Osteocyte (in vitro differentiated cells): ENCODE results near the gene IRF8. TPM values are rescaled to one million over a fixed set of nuclear protein-coding genes. Genes with fewer than 3 reads are reported as not detected.

ENCODE experiments used
- DNase-seq: peaks from one replicate; pipeline ENCODE4 v3.0.0; 2021; ENCODE audit warnings: mixed read lengths; ENCODE audit not compliant: unreplicated experiment; ENCODE audit errors: extremely low spot score
- H3K27ac Mint-ChIP-seq: one replicate; pipeline ENCODE4 v1.8.0; 2021; ENCODE audit warnings: mild to moderate bottlenecking, mixed read lengths; ENCODE audit not compliant: unreplicated experiment
- H3K27me3 Mint-ChIP-seq: one replicate; pipeline ENCODE4 v1.8.0; 2021; ENCODE audit warnings: mixed read lengths; ENCODE audit not compliant: unreplicated experiment
- H3K36me3 Mint-ChIP-seq: one replicate; pipeline ENCODE4 v1.8.0; 2021; ENCODE audit warnings: mixed read lengths; ENCODE audit not compliant: unreplicated experiment
- H3K4me1 Mint-ChIP-seq: one replicate; pipeline ENCODE4 v1.8.0; 2021; ENCODE audit warnings: mixed read lengths; ENCODE audit not compliant: unreplicated experiment
- H3K4me3 Mint-ChIP-seq: one replicate; pipeline ENCODE4 v1.8.0; 2021; ENCODE audit warnings: mild to moderate bottlenecking, moderate library complexity, mixed read lengths; ENCODE audit not compliant: unreplicated experiment
- H3K9me3 Mint-ChIP-seq: one replicate; pipeline ENCODE4 v1.8.0; 2021; ENCODE audit warnings: mixed read lengths; ENCODE audit not compliant: unreplicated experiment
- CTCF ChIP-seq: fragments of 200-600 bp; sonication (generic); IDR thresholded peaks from 2 replicates; pipeline ENCODE4 v1.5.0; 2021; ENCODE audit warnings: antibody characterized with exemption, mild to moderate bottlenecking, moderate library complexity
- total RNA-seq: library from RNA; stranded (reverse); gene quantifications from 2 replicates; pipeline ENCODE4 v1.2.1, GENCODE V29; 2021

Gene IRF8
- total RNA-seq, 1 donor from 2014 or later = not detected

- Mint-ChIP-seq H3K36me3 (no peaks in the 10 kb centered on the region), H3K27ac (no peak overlapping the region), H3K4me1 (no peaks in the 10 kb centered on the region), H3K27me3 (peaks cover 7% of the 10 kb centered on the region), H3K4me3 (no peak overlapping the region), H3K9me3 (no peaks in the 10 kb centered on the region)
- DNase-seq = no peak
- no peak for TF ChIP-seq CTCF
Observed at GRCh38 chr16:85915125-85915845, 16.3 kb downstream of the IRF8 start.

GRCh38 chr16:85916141-85916890 lies 17.4 kb downstream of the IRF8 start:
- Mint-ChIP-seq H3K27ac (no peak overlapping the region), H3K36me3 (no peaks in the 10 kb centered on the region), H3K4me1 (no peaks in the 10 kb centered on the region), H3K9me3 (no peaks in the 10 kb centered on the region), H3K27me3 (peaks cover 14% of the 10 kb centered on the region), H3K4me3 (no peak overlapping the region)
- TF ChIP-seq CTCF = no peak
- DNase-seq = no peak

DNA sequence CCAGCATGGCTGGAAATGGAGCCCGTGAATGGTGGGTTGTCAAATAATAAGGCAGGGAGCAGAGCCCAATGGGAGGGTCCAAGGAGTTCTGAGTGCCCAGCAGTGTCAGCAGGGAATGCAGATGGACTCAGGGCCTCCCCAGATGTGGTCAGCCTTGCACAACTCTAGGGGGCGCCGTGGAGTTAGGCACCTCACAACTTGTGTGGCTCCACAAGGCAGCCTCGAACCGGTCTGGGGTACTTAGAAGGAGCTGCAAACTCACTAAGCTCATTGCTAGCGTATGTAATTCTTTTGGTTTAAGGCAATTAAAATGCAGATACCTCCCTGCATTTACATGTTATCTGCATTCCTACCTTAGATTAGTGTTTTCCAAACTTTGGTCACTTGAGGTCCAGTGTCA lies 18.1 kb downstream of the IRF8 start:
- no peak for TF ChIP-seq CTCF
- no peaks in the 10 kb centered on the region for H3K36me3 Mint-ChIP-seq
- H3K4me1 Mint-ChIP-seq = no peaks in the 10 kb centered on the region
- no peak for DNase-seq
- H3K4me3 Mint-ChIP-seq = no peak overlapping the region
- H3K27me3 Mint-ChIP-seq = peaks cover 13% of the 10 kb centered on the region
- H3K27ac Mint-ChIP-seq = no peak overlapping the region
- no peaks in the 10 kb centered on the region for H3K9me3 Mint-ChIP-seq

DNA sequence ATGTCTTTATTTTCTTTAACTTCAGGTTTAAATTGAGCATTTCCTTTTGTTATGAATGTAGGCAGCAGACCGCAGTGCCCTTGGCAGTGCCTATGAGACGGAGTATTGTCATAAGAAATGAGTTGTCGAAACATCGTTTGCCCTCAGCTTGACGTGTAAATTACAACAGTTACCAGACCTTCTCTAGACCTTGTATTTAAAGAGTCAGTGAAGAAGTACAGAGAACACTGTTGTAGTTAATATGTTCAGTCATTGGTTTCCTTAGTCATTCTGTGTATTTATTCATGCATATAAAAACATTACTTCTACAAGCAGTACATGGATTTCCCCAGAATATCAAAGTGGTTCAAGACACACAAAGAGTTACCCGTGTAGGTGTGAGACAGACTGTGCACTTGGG lies 19.0 kb downstream of the IRF8 start:
- H3K4me3 Mint-ChIP-seq = no peak overlapping the region
- no peak for TF ChIP-seq CTCF

DNA sequence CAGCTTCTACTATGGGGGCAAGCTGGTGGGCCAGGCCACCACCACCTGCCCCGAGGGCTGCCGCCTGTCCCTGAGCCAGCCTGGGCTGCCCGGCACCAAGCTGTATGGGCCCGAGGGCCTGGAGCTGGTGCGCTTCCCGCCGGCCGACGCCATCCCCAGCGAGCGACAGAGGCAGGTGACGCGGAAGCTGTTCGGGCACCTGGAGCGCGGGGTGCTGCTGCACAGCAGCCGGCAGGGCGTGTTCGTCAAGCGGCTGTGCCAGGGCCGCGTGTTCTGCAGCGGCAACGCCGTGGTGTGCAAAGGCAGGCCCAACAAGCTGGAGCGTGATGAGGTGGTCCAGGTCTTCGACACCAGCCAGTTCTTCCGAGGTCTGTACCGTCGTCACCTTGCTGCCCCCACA lies 19.5 kb downstream of the IRF8 start:
- Mint-ChIP-seq H3K27ac (no peak overlapping the region), H3K9me3 (no peaks in the 10 kb centered on the region), H3K4me3 (no peak overlapping the region), H3K27me3 (peaks cover 14% of the 10 kb centered on the region), H3K36me3 (no peaks in the 10 kb centered on the region), H3K4me1 (no peaks in the 10 kb centered on the region)
- no peak for TF ChIP-seq CTCF
- DNase-seq = no peak

More for the DNA sequence above, 19.0 kb downstream of the IRF8 start:
- DNase-seq = no peak
- Mint-ChIP-seq H3K36me3 (no peaks in the 10 kb centered on the region), H3K9me3 (no peaks in the 10 kb centered on the region), H3K27ac (no peak overlapping the region), H3K4me1 (no peaks in the 10 kb centered on the region), H3K27me3 (peaks cover 14% of the 10 kb centered on the region)
